GM12892 (cell line): ENCODE measurements around the gene HOXA11.

Experiments used
- POLR2A ChIP-seq: IDR thresholded peaks from 2 replicates; pipeline ENCODE4 v1.6.1; 2011; ENCODE audit warnings: low read depth, low read length, control low read depth
- POLR2AphosphoS5 ChIP-seq: IDR thresholded peaks from 2 replicates; pipeline ENCODE4 v1.6.1; 2011; ENCODE audit warnings: low read depth, low read length, control low read depth
- TAF1 ChIP-seq: IDR thresholded peaks from 2 replicates; pipeline ENCODE4 v1.6.1; 2011; ENCODE audit warnings: low read depth, mild to moderate bottlenecking, control low read depth, low read length, borderline replicate concordance

- TF ChIP-seq POLR2AphosphoS5: no peak
- TF ChIP-seq POLR2A: no peak
- no peak for TF ChIP-seq TAF1
Observed at GRCh38 chr7:27142580-27143022, 42.4 kb downstream of the HOXA11 start.
